H9 (cell line): ENCODE measurements around the gene NOS3. TPM values are rescaled to one million over a fixed set of nuclear protein-coding genes. Genes with fewer than 3 reads are reported as not detected.

Experiments used
- DNase-seq: peaks from one replicate; pipeline ENCODE4 v3.0.0-alpha.2; 2017
- H2AFZ ChIP-seq: one replicate; pipeline ENCODE4 v1.6.1; 2013; ENCODE audit warnings: mild to moderate bottlenecking, low read length, control low read depth, moderate library complexity
- H2AK5ac ChIP-seq: 2 replicates; pipeline ENCODE4 v1.6.1; 2013; ENCODE audit warnings: low read length, control low read depth, mixed read lengths; ENCODE audit not compliant: insufficient read length
- H2BK120ac ChIP-seq: one replicate; pipeline ENCODE4 v1.6.1; 2013; ENCODE audit warnings: low read depth, mild to moderate bottlenecking, low read length, control low read depth, inconsistent platforms; ENCODE audit not compliant: poor library complexity, severe bottlenecking
- H2BK12ac ChIP-seq: 2 replicates; pipeline ENCODE4 v1.6.1; 2013; ENCODE audit warnings: low read length, control low read depth, mixed read lengths, low read depth; ENCODE audit not compliant: insufficient read length
- H2BK15ac ChIP-seq: 2 replicates; pipeline ENCODE4 v1.6.1; 2013; ENCODE audit warnings: low read depth, low read length, control low read depth
- H2BK20ac ChIP-seq: one replicate; pipeline ENCODE4 v1.6.1; 2013; ENCODE audit warnings: low read depth, mild to moderate bottlenecking, low read length, control low read depth, inconsistent platforms; ENCODE audit not compliant: poor library complexity, severe bottlenecking
- H2BK5ac ChIP-seq: 2 replicates; pipeline ENCODE4 v1.6.1; 2013; ENCODE audit warnings: low read length, control low read depth, mixed read lengths; ENCODE audit not compliant: insufficient read length
- H3K14ac ChIP-seq: 2 replicates; pipeline ENCODE4 v1.6.1; 2013; ENCODE audit warnings: low read length, control low read depth; ENCODE audit not compliant: insufficient read depth
- H3K18ac ChIP-seq: 2 replicates; pipeline ENCODE4 v1.6.1; 2013; ENCODE audit warnings: low read depth, mild to moderate bottlenecking, mixed read lengths, low read length, control low read depth; ENCODE audit not compliant: insufficient read length
- H3K23ac ChIP-seq: 2 replicates; pipeline ENCODE4 v1.6.1; 2013; ENCODE audit warnings: low read length, control low read depth, mixed read lengths, low read depth; ENCODE audit not compliant: insufficient read length
- H3K23me2 ChIP-seq: 2 replicates; pipeline ENCODE4 v1.6.1; 2013; ENCODE audit warnings: low read depth, mild to moderate bottlenecking, mixed read lengths, low read length, control low read depth; ENCODE audit not compliant: insufficient read length, poor library complexity, severe bottlenecking
- H3K27ac ChIP-seq: 2 replicates; pipeline ENCODE4 v1.5.1; 2013; ENCODE audit warnings: low read length, control low read depth, mixed read lengths, low read depth; ENCODE audit not compliant: insufficient read length
- H3K27me3 ChIP-seq: 2 replicates; pipeline ENCODE4 v1.6.1; 2013; ENCODE audit warnings: low read length, control low read depth, inconsistent platforms; ENCODE audit not compliant: insufficient read depth
- H3K4ac ChIP-seq: 2 replicates; pipeline ENCODE4 v1.6.1; 2013; ENCODE audit warnings: low read depth, mild to moderate bottlenecking, control low read depth, inconsistent platforms, low read length, moderate library complexity
- H3K4me1 ChIP-seq: 2 replicates; pipeline ENCODE4 v1.6.1; 2013; ENCODE audit warnings: low read length, control low read depth, inconsistent platforms; ENCODE audit not compliant: insufficient read depth
- H3K4me2 ChIP-seq: 2 replicates; pipeline ENCODE4 v1.6.1; 2013; ENCODE audit warnings: low read length, control low read depth, mixed read lengths; ENCODE audit not compliant: insufficient read length, insufficient read depth
- H3K56ac ChIP-seq: 2 replicates; pipeline ENCODE4 v1.6.1; 2013; ENCODE audit warnings: low read depth, mild to moderate bottlenecking, mixed read lengths, low read length, control low read depth; ENCODE audit not compliant: insufficient read length
- H3K79me1 ChIP-seq: 2 replicates; pipeline ENCODE4 v1.6.1; 2013; ENCODE audit warnings: low read depth, mild to moderate bottlenecking, moderate library complexity, low read length, control low read depth, inconsistent platforms; ENCODE audit not compliant: insufficient read depth, poor library complexity, severe bottlenecking
- H3K79me2 ChIP-seq: 2 replicates; pipeline ENCODE4 v1.6.1; 2013; ENCODE audit warnings: low read length, control low read depth, inconsistent platforms; ENCODE audit not compliant: insufficient read depth
- H3K9ac ChIP-seq: 2 replicates; pipeline ENCODE4 v1.6.1; 2013; ENCODE audit warnings: low read length, control low read depth, mixed read lengths; ENCODE audit not compliant: insufficient read length; ENCODE audit errors: extremely low read depth
- H3K9me3 ChIP-seq: one replicate; pipeline ENCODE4 v1.6.1; 2013; ENCODE audit warnings: low read depth, low read length, inconsistent platforms; ENCODE audit not compliant: control insufficient read depth
- H3T11ph ChIP-seq: one replicate; pipeline ENCODE4 v1.6.1; 2013; ENCODE audit warnings: mild to moderate bottlenecking, low read length, control low read depth, inconsistent platforms
- H4K20me1 ChIP-seq: one replicate; pipeline ENCODE4 v1.6.1; 2013; ENCODE audit not compliant: control insufficient read depth, insufficient read length, insufficient read depth
- H4K5ac ChIP-seq: 2 replicates; pipeline ENCODE4 v1.6.1; 2013; ENCODE audit warnings: low read depth, mild to moderate bottlenecking, mixed read lengths, low read length, control low read depth; ENCODE audit not compliant: insufficient read length
- H4K8ac ChIP-seq: replicated peaks from 2 replicates; pipeline ENCODE4 v1.6.1; 2013; ENCODE audit warnings: low read length, control low read depth, mixed read lengths, low read depth; ENCODE audit not compliant: insufficient read length
- H4K91ac ChIP-seq: 2 replicates; pipeline ENCODE4 v1.6.1; 2013; ENCODE audit warnings: low read depth, mild to moderate bottlenecking, moderate library complexity, mixed read lengths, low read length, control low read depth; ENCODE audit not compliant: insufficient read length
- H3K27ac Mint-ChIP-seq, 3 experiments: 2 replicates in 2 of 3; 3 replicates in 1 of 3; pipeline ENCODE4 v1.8.0; 2020 to 2021; ENCODE audit warnings: mixed read lengths in 3 of 3, mild to moderate bottlenecking in 1 of 3, moderate library complexity in 1 of 3
- H3K27me3 Mint-ChIP-seq: 2 replicates; pipeline ENCODE4 v1.8.0; 2021; ENCODE audit warnings: low read depth, mild to moderate bottlenecking, moderate library complexity, mixed read lengths
- H3K36me3 Mint-ChIP-seq, 3 experiments: 2 replicates in 2 of 3; 3 replicates in 1 of 3; pipeline ENCODE4 v1.8.0; 2020 to 2021; ENCODE audit warnings: low read depth in 3 of 3, mixed read lengths in 3 of 3; ENCODE audit not compliant: insufficient read depth in 1 of 3
- H3K4me1 Mint-ChIP-seq, 2 experiments: 2 replicates each; pipeline ENCODE4 v1.8.0; 2020; ENCODE audit warnings: mixed read lengths in 2 of 2
- H3K4me3 Mint-ChIP-seq, 2 experiments: 2 replicates in 1 of 2; 3 replicates in 1 of 2; pipeline ENCODE4 v1.8.0; 2020 to 2021; ENCODE audit warnings: mild to moderate bottlenecking in 2 of 2, mixed read lengths in 2 of 2, moderate library complexity in 1 of 2
- H3K9me3 Mint-ChIP-seq, 2 experiments: 2 replicates in 1 of 2; 3 replicates in 1 of 2; pipeline ENCODE4 v1.8.0; 2020; ENCODE audit warnings: mild to moderate bottlenecking in 2 of 2, mixed read lengths in 2 of 2, moderate library complexity in 1 of 2
- WGBS: extraction: QIAGEN DNeasy Blood & Tissue Kit; methylation state at CpG from one replicate; pipeline ENCODE4 v1.1.7; 2013; ENCODE audit warnings: missing lambda C conversion rate, low lambda C conversion rate, mixed read lengths; ENCODE audit not compliant: insufficient read length; ENCODE audit errors: extremely low coverage; 5-methylcytosine and 5-hydroxymethylcytosine counted together
- total RNA-seq: library from RNA; stranded (reverse); gene quantifications from 2 replicates; pipeline ENCODE4 v1.2.1, GENCODE V29; 2021
- TF ChIP-seq, protein P1 (sequence below): fragments of 200-600 bp; sonication (generic); conservative IDR thresholded peaks from 3 replicates; pipeline ENCODE4 v1.8.0; 2021; ENCODE audit warnings: antibody characterized with exemption, mild to moderate bottlenecking

Gene NOS3
- total RNA-seq, 1 experiment from 2014 or later: 4.5 TPM

DNA sequence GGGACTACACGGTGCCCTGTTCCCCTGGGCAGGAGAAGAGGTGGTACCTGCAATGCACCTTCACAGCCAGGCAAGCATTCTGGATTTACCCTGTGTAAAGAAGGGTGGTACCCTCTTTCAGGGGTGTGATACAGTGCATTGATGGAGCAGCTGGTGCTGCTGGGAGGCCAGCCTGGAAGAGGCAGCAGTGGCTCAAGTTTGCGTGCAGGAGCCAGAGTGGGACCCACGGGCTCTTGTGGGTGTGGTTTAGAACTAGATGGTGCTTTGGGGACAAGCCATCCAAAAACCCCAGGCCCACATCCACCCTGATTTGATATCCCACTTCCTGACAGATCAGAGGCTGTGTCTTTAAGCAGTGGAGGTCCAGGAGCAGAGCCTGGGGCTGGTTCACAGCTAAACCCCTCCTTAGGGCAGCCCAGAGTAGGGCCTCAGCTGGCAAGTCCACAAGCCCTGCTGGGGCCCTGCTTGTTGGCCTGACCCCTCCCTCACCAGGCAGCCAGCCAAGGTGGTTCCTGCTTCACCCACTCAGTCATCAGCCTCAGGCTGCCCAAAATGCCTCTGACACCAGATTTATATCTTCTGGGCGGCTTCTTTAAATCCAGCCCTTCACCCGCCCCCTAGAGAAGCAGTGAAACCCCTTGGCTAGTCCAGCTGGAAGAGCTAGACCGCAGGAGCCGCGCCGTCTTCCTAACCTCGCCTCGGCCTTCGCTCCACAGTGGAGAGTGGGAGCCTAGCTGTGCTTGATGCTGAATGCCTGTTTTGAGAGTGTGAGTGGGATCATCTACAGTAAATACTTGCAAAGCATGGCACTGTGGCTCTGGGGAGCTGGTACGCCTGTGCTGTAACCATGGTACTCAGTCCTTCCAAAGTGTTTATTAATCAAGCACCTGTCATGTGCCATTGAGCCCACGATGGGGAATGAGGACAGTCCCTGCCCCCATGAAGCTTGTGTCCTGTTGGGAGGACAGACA, 56.1 kb downstream of the NOS3 start:
- Histone ChIP-seq H2AK5ac (no peak overlapping the region), H2BK5ac (no peak overlapping the region), H3K23me2 (no peaks in the 10 kb centered on the region), H3K14ac (no peak overlapping the region), H3K27ac (no peak overlapping the region), H3K4me2 (no peak overlapping the region), H2BK12ac (no peak overlapping the region), H3K27me3 (peaks cover 6% of the 10 kb centered on the region; the same call in 1 of the 2 replicates), H4K91ac (no peak overlapping the region), H3K4me1 (no peaks in the 10 kb centered on the region), H2BK20ac (no peak overlapping the region), H3K9me3 (no peaks in the 10 kb centered on the region), H3K4ac (no peak overlapping the region), H3K79me2 (no peaks in the 10 kb centered on the region), H3T11ph (no peak overlapping the region), H3K23ac (no peak overlapping the region), H2BK120ac (no peak overlapping the region), H4K5ac (no peak overlapping the region), H2BK15ac (no peak overlapping the region), H2AFZ (no peak overlapping the region), H3K56ac (no peak overlapping the region), H3K9ac (no peak overlapping the region), H4K8ac (no peak overlapping the region), H4K20me1 (no peaks in the 10 kb centered on the region), H3K18ac (no peak overlapping the region), H3K79me1 (no peaks in the 10 kb centered on the region)
- H3K4me1 Mint-ChIP-seq: no peaks in the 10 kb centered on the region
- TF ChIP-seq, protein P1, sequence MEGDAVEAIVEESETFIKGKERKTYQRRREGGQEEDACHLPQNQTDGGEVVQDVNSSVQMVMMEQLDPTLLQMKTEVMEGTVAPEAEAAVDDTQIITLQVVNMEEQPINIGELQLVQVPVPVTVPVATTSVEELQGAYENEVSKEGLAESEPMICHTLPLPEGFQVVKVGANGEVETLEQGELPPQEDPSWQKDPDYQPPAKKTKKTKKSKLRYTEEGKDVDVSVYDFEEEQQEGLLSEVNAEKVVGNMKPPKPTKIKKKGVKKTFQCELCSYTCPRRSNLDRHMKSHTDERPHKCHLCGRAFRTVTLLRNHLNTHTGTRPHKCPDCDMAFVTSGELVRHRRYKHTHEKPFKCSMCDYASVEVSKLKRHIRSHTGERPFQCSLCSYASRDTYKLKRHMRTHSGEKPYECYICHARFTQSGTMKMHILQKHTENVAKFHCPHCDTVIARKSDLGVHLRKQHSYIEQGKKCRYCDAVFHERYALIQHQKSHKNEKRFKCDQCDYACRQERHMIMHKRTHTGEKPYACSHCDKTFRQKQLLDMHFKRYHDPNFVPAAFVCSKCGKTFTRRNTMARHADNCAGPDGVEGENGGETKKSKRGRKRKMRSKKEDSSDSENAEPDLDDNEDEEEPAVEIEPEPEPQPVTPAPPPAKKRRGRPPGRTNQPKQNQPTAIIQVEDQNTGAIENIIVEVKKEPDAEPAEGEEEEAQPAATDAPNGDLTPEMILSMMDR: no peak
- WGBS: no CpG with 5 or more reads among the region's 14 CpGs
- H3K36me3 Mint-ChIP-seq: no peaks in the 10 kb centered on the region; a peak in 1 of 7 replicates
- H3K27me3 Mint-ChIP-seq: peaks cover 43% of the 10 kb centered on the region
- H3K27ac Mint-ChIP-seq: no peak overlapping the region
- DNase-seq: no peak
- no peaks in the 10 kb centered on the region; a peak in 1 of 5 replicates for H3K9me3 Mint-ChIP-seq
- no peak overlapping the region; a peak in 1 of 5 replicates for H3K4me3 Mint-ChIP-seq
